ENCODE measurements around the gene VBP1. TPM values are rescaled to one million over a fixed set of nuclear protein-coding genes. Genes with fewer than 3 reads are reported as not detected.

VBP1 gene
- total and polyA plus RNA-seq, 2 of the 8 experiments (the other 6 are each of a cell fraction or from before 2014, with no cell fraction given): 21.6 to 56.0 TPM

DNA sequence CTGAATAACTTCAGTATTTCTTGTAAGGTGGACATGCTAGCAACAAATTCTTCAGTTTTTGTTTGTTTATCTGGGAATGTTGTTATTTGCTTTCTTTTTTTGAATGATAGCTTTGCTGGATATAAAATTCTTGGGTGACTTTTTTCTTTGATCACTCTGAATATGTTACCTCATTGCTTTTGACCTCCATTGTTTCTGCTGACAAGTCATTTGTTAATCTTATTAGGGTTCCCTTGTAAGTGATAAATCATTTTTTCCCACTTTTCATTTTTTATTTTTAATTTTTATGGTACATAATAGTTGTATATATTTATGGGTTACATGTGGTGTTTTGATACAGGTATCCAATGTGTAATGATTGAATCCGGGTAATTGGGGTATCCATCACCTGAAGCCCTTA, 54.7 kb downstream of the VBP1 start:
- no peak overlapping the region for H3K9ac ChIP-seq (replicated peaks in 1 of 4; ENCODE audit: extremely low read depth in 1 of 4, low read depth in 3 of 4, low read length in 3 of 4)
- DNase-seq (ENCODE audit: low read depth in 1 of 2, low spot score in 2 of 2) (no peak), FAIRE-seq (no peak)
- no peaks in the 10 kb centered on the region for H3K79me2 ChIP-seq (ENCODE audit: control insufficient read depth in 1 of 2, insufficient read depth in 2 of 2, low read length in 2 of 2)
- no peak overlapping the region for H4K8ac ChIP-seq (ENCODE audit: extremely low read depth, insufficient read depth, low read length)
- TF ChIP-seq CHD2 (IDR thresholded peaks at IDR 0.05; ENCODE audit: low read length): no peak
- TF ChIP-seq BCL11A (IDR thresholded peaks at IDR 0.05; ENCODE audit: low read depth in 2 of 2, low read length in 2 of 2): no peak
- no peak for TF ChIP-seq TBP (IDR thresholded peaks at IDR 0.05; ENCODE audit: low read depth, low read length)
- no peak overlapping the region for H3K27ac ChIP-seq (ENCODE audit: low read depth, low read length)
- CTCF ChIA-PET (ENCODE audit: partially characterized antibody): no interaction called here
- no peak overlapping the region for H3K4me2 ChIP-seq (ENCODE audit: insufficient read depth in 1 of 2, low read depth in 2 of 2, low read length in 2 of 2)
- no peak overlapping the region for H3K4me3 ChIP-seq (ENCODE audit: extremely low read depth in 1 of 4, insufficient read depth in 2 of 4, low read depth in 3 of 4, low read length in 4 of 4)
- no peak overlapping the region for H3K56ac ChIP-seq (replicated peaks; ENCODE audit: insufficient read length, low read depth, low read length)
- no peak overlapping the region for H2BK15ac ChIP-seq (ENCODE audit: low read length)
- H3K4me1 ChIP-seq (replicated peaks in 1 of 4; ENCODE audit: control insufficient read depth in 3 of 4, insufficient read depth in 4 of 4, low read length in 3 of 4): no peaks in the 10 kb centered on the region
- 89% methylated on average over 1 of the region's 1 CpG; no CpG with 5 or more reads in 1 of the 2 experiments for WGBS, 2 experiments (ENCODE audit: extremely low coverage in 1 of 2, insufficient coverage in 1 of 2, insufficient read length in 1 of 2, insufficient replicate concordance in 2 of 2, low coverage in 1 of 2, low lambda C conversion rate in 2 of 2, missing lambda C conversion rate in 1 of 2)
- no peak overlapping the region for H3K23ac ChIP-seq (ENCODE audit: insufficient read length)
- H3K79me1 ChIP-seq (ENCODE audit: low read depth, low read length): no peaks in the 10 kb centered on the region
- H2BK20ac ChIP-seq (ENCODE audit: low read length): no peak overlapping the region
- no peak overlapping the region for H4K91ac ChIP-seq (replicated peaks; ENCODE audit: insufficient read length, low read length)
- H2BK5ac ChIP-seq (ENCODE audit: low read depth, low read length): no peak overlapping the region
- H2BK120ac ChIP-seq (replicated peaks; ENCODE audit: low read depth, low read length): no peak overlapping the region
- POLR2A ChIA-PET (ENCODE audit: partially characterized antibody): no interaction called here
- no peaks in the 10 kb centered on the region for H3K9me3 ChIP-seq (ENCODE audit: insufficient read depth in 2 of 2, low read depth in 1 of 2, low read length in 1 of 2)
- H2BK12ac ChIP-seq (ENCODE audit: low read depth, low read length): no peak overlapping the region
- no peaks in the 10 kb centered on the region for H3K36me3 ChIP-seq (ENCODE audit: control insufficient read depth in 2 of 4, insufficient read depth in 4 of 4, low read length in 3 of 4)
- H3K14ac ChIP-seq (ENCODE audit: insufficient read length): no peak overlapping the region
- no peak overlapping the region for H4K5ac ChIP-seq (ENCODE audit: insufficient read length, low read depth, low read length)
- H3K18ac ChIP-seq (ENCODE audit: extremely low read depth, low read length): no peak overlapping the region
- no peak overlapping the region for H2AFZ ChIP-seq (ENCODE audit: low read length)
- no peak overlapping the region for H2AK5ac ChIP-seq (ENCODE audit: low read depth, low read length)
- H3K27me3 ChIP-seq (replicated peaks in 1 of 4; ENCODE audit: control insufficient read depth in 3 of 4, extremely low read depth in 1 of 4, insufficient read depth in 3 of 4, low read length in 3 of 4): no peaks in the 10 kb centered on the region
- no peak overlapping the region for H3K4ac ChIP-seq (replicated peaks; ENCODE audit: insufficient read length, low read depth, low read length)
- no peaks in the 10 kb centered on the region for H3K23me2 ChIP-seq (ENCODE audit: low read depth, low read length)
- no peaks in the 10 kb centered on the region for H4K20me1 ChIP-seq (replicated peaks in 1 of 2; ENCODE audit: control insufficient read depth in 1 of 2, insufficient read depth in 2 of 2, low read length in 2 of 2)

All from H1 (cell line).